ENCODE measurements around the gene ADAMTSL2. TPM values are rescaled to one million over a fixed set of nuclear protein-coding genes. Genes with fewer than 3 reads are reported as not detected.

The ADAMTSL2 gene
- total and polyA plus RNA-seq, 2 of the 13 experiments (the other 11 are each of a cell fraction or from before 2014, with no cell fraction given): 1.9 to 3.8 TPM

- TF ChIP-seq ZNF407 (CRISPR knock-in tag; IDR thresholded peaks at IDR 0.05; ENCODE audit: not compliant biosample characterization) (no peak), IRF1 (CRISPR knock-in tag; IDR thresholded peaks at IDR 0.05; ENCODE audit: low read depth) (no peak), TCF7 (IDR thresholded peaks at IDR 0.05; ENCODE audit: low read depth) (peak; percentile 7; the same call in 1 of the 2 replicates), ZNF652 (CRISPR knock-in tag; IDR thresholded peaks at IDR 0.05; ENCODE audit: borderline replicate concordance, low read depth) (no peak), SMC3 (IDR thresholded peaks at IDR 0.05; ENCODE audit: low read length) (no peak), BRF2 (CRISPR knock-in tag; IDR thresholded peaks at IDR 0.05) (no peak), ZNF552 (CRISPR knock-in tag; IDR thresholded peaks at IDR 0.05; ENCODE audit: borderline replicate concordance) (no peak), MTF2 (CRISPR knock-in tag; IDR thresholded peaks at IDR 0.05; ENCODE audit: borderline replicate concordance) (peak; percentile 67; the same call in 1 of the 2 replicates), SP140L (CRISPR knock-in tag; IDR thresholded peaks at IDR 0.05; ENCODE audit: borderline replicate concordance) (no peak), CENPT (CRISPR knock-in tag; IDR thresholded peaks at IDR 0.05; ENCODE audit: low read depth) (no peak), ZNF251 (CRISPR knock-in tag; IDR thresholded peaks at IDR 0.05) (no peak), E2F1 (CRISPR knock-in tag; IDR thresholded peaks at IDR 0.05) (peak; percentile 97)
- TF ChIP-seq, protein P1, sequence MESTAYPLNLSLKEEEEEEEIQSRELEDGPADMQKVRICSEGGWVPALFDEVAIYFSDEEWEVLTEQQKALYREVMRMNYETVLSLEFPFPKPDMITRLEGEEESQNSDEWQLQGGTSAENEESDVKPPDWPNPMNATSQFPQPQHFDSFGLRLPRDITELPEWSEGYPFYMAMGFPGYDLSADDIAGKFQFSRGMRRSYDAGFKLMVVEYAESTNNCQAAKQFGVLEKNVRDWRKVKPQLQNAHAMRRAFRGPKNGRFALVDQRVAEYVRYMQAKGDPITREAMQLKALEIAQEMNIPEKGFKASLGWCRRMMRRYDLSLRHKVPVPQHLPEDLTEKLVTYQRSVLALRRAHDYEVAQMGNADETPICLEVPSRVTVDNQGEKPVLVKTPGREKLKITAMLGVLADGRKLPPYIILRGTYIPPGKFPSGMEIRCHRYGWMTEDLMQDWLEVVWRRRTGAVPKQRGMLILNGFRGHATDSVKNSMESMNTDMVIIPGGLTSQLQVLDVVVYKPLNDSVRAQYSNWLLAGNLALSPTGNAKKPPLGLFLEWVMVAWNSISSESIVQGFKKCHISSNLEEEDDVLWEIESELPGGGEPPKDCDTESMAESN (CRISPR knock-in tag; conservative IDR thresholded peaks at IDR 0.05): peak; percentile 86
- TF ChIP-seq, protein P2, sequence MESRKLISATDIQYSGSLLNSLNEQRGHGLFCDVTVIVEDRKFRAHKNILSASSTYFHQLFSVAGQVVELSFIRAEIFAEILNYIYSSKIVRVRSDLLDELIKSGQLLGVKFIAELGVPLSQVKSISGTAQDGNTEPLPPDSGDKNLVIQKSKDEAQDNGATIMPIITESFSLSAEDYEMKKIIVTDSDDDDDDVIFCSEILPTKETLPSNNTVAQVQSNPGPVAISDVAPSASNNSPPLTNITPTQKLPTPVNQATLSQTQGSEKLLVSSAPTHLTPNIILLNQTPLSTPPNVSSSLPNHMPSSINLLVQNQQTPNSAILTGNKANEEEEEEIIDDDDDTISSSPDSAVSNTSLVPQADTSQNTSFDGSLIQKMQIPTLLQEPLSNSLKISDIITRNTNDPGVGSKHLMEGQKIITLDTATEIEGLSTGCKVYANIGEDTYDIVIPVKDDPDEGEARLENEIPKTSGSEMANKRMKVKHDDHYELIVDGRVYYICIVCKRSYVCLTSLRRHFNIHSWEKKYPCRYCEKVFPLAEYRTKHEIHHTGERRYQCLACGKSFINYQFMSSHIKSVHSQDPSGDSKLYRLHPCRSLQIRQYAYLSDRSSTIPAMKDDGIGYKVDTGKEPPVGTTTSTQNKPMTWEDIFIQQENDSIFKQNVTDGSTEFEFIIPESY (CRISPR knock-in tag; IDR thresholded peaks at IDR 0.05): no peak
Measured at GRCh38 chr9:133506653-133507038, 27.9 kb upstream of the ADAMTSL2 start (continued).
